ENCODE measurements around the gene PEX19. TPM values are rescaled to one million over a fixed set of nuclear protein-coding genes. Genes with fewer than 3 reads are reported as not detected.

The PEX19 gene
- total and polyA plus RNA-seq, 9 donors, result 38.9 to 139 (median 70.6) TPM

DNA sequence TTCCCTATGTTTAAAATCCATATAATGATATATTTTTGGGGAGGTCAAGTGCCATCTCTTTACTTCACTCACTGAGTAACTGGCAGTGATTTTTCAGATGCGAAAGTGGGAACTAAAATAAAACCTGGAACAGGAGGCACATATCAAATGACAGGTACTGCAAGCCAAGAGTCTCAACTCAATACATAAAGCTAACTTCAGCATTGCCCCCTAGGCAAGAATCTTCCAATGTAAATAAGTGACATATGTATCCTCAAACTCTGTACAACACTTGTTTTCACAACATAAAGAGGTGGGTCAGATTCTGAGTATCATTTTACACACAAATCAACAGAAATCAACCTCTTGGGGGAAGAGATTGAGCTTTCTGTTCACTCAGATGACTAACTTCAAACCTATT lies 40.7 kb downstream of the PEX19 start:
- Histone ChIP-seq H3K27me3 (no peaks in the 10 kb centered on the region), H3K9me3 (no peaks in the 10 kb centered on the region), H3K4me1 (ENCODE audit: insufficient read depth) (no peaks in the 10 kb centered on the region), H3K27ac (no peak overlapping the region), H3K36me3 (no peaks in the 10 kb centered on the region), H3K4me3 (no peak overlapping the region)
- DNase-seq, result no peak
- intact Hi-C loops (cut with DNase I), result no loop called here
- WGBS, 3 donors, result 75 to 77% (median 75%) methylated on average over 1 of the region's 1 CpG
- TF ChIP-seq, protein P1, sequence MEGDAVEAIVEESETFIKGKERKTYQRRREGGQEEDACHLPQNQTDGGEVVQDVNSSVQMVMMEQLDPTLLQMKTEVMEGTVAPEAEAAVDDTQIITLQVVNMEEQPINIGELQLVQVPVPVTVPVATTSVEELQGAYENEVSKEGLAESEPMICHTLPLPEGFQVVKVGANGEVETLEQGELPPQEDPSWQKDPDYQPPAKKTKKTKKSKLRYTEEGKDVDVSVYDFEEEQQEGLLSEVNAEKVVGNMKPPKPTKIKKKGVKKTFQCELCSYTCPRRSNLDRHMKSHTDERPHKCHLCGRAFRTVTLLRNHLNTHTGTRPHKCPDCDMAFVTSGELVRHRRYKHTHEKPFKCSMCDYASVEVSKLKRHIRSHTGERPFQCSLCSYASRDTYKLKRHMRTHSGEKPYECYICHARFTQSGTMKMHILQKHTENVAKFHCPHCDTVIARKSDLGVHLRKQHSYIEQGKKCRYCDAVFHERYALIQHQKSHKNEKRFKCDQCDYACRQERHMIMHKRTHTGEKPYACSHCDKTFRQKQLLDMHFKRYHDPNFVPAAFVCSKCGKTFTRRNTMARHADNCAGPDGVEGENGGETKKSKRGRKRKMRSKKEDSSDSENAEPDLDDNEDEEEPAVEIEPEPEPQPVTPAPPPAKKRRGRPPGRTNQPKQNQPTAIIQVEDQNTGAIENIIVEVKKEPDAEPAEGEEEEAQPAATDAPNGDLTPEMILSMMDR (IDR thresholded peaks at IDR 0.05), result no peak
- no peak for TF ChIP-seq POLR2A (IDR thresholded peaks at IDR 0.05)
- TF ChIP-seq EP300 (IDR thresholded peaks at IDR 0.05), result no peak

DNA sequence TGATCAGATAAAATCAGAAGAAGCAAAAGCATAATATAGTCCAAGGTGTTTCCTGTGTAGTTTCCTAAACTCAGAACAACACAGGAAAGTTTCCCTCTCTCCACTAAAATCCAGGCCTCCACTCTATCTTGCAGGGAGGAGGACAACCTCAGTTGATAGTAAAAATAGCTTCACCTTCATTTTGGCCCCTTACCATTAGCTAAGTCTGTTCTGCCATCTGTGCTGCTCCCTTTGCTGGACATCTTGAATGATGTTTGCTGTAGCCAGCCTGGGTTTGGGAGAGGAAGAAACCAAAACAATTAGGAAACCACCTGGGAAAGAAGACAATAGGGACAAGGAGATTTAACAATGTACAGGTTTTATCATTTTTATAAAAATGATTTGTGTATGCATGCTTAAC lies 41.2 kb downstream of the PEX19 start:
- intact Hi-C loops (cut with DNase I), result no loop called here
- Histone ChIP-seq H3K4me3 (no peak overlapping the region), H3K36me3 (no peaks in the 10 kb centered on the region), H3K4me1 (ENCODE audit: insufficient read depth) (no peaks in the 10 kb centered on the region), H3K9me3 (no peaks in the 10 kb centered on the region), H3K27me3 (no peaks in the 10 kb centered on the region), H3K27ac (no peak overlapping the region)
- no peak for DNase-seq
- TF ChIP-seq, protein P1 (IDR thresholded peaks at IDR 0.05), result no peak
- TF ChIP-seq EP300 (IDR thresholded peaks at IDR 0.05), result no peak
- no peak for TF ChIP-seq POLR2A (IDR thresholded peaks at IDR 0.05)

DNA sequence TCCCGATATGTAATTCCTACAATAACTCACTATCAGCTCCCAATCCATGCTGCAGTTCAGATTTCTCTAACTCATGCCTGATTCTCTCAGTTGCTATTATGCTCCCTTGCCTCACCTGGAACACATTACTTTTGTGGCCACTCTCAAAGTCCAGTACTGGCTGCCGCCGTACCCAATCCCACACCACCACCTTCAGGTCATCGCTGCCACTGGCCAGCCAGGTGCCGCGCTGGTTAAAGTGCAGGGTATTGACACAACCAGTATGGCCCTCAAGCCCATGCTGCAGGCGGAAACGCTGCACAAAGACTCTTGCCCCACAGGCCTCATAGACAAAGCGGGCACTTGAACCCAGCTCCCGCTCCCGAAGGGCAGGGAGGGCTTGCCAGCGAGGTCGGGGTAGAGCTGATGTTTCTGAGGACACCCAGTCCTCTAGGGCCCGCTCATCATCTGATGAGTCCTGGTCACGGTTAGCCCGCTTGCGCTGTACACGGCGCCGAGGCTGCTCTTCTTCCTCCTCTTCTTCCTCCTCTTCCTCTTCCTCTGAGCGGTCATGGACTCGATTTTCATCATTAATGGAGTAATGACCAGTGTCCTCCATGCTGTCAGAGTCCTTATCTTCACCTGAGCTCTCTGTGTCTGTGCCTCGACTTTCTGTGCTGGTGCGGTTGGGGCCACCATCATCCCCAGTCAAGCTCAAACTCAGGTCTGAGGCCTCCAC lies 45.2 kb downstream of the PEX19 start:
- Histone ChIP-seq H3K4me1 (ENCODE audit: insufficient read depth) (no peaks in the 10 kb centered on the region), H3K4me3 (no peak overlapping the region), H3K36me3 (no peaks in the 10 kb centered on the region), H3K27ac (no peak overlapping the region), H3K27me3 (no peaks in the 10 kb centered on the region), H3K9me3 (no peaks in the 10 kb centered on the region)
- no peak for DNase-seq
- WGBS, 3 donors, result 94 to 95% (median 94%) methylated on average over 22 to 24 of the region's 24 CpGs
- intact Hi-C loops (cut with DNase I), result loop anchor here in 1 of 4 donors (5.0 kb wide), 1 partner anchor 47 kb away; the partner anchor contains the start of gene CASQ1
- TF ChIP-seq, protein P1 (IDR thresholded peaks at IDR 0.05), result no peak
- TF ChIP-seq POLR2A (IDR thresholded peaks at IDR 0.05), result no peak

DNA sequence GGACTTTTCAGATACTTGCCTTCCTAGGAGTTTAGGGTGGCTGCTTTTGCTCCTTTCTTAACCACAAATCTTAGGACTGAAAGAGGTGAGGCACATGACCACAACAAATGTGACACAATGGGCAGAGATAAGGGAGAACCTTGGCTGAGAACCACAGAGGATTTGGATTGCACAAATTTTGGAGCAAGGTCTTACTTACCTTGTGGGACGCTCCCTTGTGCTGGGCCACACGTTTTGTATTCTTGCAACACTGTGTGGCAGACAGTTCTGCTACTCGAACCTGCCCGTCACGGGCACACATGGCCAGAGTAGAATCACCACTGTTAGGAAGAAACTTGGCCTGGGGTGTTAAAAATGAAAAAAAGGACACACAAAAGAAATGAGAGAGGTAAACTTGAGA lies 46.5 kb downstream of the PEX19 start:
- Histone ChIP-seq H3K27me3 (no peaks in the 10 kb centered on the region), H3K36me3 (no peaks in the 10 kb centered on the region), H3K9me3 (no peaks in the 10 kb centered on the region), H3K27ac (no peak overlapping the region), H3K4me3 (no peak overlapping the region), H3K4me1 (ENCODE audit: insufficient read depth) (no peaks in the 10 kb centered on the region)
- intact Hi-C loops (cut with DNase I), result loop anchor here in 1 of 4 donors (5.0 kb wide), 1 partner anchor 46 kb away; the partner anchor contains the start of gene CASQ1
- WGBS, 3 donors, result 85 to 90% (median 89%) methylated on average over 5 of the region's 5 CpGs
- no peak for DNase-seq
- TF ChIP-seq POLR2A (IDR thresholded peaks at IDR 0.05) (no peak), EP300 (IDR thresholded peaks at IDR 0.05) (no peak)
- TF ChIP-seq, protein P1 (IDR thresholded peaks at IDR 0.05), result no peak
